NCI-H774 (cell line): ENCODE results near the gene CHID1.
A peak's percentile ranks its signal among the peaks of the same experiment; 100 is the strongest.

Experiments
- DNase-seq: peaks from one replicate; lab custom pipeline; 2025; lab: John Stamatoyannopoulos, UW

CHID1 gene

DNA sequence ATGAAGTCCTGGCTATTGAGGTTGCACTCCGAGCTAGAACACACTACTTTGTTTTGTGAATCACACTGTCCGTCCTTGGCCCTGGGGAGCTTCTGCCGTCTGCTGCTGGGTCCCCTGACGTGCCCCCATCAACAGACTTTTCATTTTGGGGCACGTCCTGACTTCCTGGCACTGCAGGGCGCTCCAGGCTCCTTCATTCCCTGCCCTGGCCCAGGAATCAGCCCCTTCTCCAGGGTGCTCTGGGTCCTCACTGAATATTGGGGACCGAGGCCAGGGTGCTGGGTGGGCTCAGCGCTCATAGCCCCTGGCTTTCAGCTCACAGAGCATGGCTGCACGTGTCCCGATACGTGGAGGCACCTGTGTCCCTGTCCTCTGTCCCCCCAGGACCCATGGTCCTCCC, 45.7 kb downstream of the CHID1 start:
- no peak for DNase-seq

DNA sequence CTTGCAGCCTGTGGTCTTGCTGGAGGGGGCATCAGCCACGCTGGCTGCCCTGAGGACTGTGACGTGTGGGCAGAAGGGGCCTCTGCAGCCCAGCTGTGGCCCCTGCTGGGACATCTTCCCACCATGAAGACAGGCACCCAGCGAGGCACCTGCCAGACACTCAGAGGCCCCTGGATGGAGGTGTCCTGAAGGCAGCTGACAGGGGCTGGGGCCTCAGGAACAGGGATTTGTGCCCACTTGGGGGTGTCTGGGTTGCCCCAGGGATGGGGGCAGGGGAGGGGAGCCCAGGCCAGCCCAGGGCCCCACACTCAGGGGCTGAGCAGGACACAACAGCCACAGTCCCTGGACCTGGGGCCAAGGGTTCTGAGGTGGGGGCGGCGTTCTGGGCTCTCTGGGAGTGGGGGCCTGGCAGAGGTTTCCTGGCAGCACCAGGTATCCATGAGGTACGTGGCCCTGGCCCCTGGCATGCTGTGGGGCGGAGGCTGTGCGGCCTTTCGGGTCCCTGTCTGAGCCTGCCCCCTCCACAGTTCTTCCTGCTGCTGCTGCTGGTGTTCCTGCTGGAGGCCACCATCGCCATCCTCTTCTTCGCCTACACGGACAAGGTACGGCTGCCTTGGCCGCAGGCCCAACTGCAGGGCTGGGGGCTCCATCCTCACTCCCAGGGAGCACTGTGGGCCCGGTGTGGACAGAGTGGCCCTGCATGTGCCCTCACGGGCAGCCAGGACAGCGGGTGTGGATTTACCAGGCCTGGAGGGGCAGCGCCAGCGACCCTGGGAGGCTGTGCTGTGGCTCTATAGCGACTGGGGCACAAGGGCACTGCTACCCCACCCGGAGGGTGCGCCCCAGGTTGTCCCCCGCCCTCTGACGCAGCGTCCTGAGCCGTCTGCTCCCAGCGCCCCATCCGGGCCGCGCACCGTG, 46.4 kb downstream of the CHID1 start:
- no peak for DNase-seq

DNA sequence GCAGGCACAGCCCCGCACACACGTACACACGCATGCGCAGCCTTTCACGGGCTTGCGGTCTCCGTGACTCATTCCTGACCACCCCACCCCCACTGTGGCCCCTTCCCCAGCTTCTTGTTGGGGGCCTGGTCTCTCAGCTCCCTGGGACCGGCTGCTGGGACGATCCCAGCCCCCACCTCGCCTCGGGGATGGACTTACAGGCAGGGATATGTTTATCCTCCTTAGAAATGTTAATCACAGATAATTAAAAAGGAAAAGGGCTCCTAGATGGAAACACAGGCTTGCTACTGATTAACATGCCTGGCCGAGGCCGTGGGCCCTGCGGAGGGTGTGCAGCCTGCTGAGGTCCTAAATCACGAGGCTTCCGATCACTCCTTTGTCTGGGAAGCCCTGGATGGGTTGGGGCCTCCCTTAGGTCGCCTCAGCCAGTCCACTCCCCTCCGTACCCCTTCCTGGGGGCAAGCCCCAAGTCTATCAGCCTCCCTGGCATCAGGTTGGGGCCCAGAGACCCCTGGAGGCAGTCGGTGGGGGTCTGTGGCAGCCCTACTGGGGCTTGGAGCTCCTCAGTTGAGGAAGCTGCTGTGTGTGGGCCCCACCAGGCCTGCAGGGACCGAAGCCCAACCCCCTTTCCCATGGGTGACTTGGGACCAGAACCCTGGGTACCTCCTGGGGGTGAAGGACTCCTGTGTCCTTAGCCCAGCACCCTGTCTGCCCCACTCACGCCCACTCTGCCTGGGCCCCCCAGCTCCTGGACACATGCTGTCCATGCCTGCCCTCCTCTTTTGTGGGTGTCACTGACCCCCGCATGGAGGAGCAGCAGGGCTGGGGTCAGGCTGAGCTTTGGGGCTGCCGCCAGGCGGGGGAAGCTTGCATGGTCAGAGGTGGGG, 47.3 kb downstream of the CHID1 start:
- DNase-seq: no peak

DNA sequence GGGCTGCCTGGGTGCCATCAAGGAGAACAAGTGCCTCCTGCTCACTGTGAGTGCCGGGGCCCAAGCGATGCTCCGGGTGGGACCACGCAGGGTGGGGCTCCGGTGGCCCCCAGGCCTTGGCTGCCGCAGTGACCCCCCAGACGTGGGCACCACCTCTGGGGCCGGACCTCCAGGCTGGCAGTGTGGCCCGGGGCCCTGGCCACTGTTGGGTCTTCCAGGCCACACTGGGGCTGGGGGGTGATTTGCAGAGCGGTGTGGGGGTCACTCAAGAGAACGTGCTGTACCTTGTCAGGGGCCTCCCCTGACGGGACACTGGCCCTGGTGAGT, 48.0 kb downstream of the CHID1 start:
- DNase-seq: no peak

DNA sequence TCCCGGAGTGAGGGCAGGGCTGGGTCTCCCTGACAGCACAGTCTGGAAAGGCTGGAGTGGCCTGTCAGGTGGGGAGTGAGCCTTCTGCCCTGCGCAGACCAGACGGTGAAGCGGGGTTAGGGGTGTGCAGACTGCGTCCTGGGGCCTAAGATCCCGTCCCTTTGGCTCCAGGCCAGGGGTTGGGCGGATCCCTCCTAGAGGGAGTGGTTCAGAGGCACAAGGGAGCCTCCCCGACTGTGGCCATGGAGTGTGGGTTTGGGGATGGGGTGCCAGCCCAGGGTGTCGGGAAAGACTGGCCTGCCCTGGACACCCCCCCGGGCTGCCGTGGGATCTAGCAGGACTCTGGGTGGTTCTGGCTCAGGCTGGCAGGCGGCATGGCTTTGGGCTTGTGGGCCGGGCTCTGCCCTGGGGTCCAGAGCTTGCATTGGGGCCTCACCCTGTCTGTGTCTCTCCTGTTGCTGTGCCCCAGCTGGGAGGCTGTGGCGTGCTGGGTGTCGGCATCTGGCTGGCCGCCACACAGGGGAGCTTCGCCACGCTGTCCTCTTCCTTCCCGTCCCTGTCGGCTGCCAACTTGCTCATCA, 48.4 kb downstream of the CHID1 start:
- DNase-seq: no peak

DNA sequence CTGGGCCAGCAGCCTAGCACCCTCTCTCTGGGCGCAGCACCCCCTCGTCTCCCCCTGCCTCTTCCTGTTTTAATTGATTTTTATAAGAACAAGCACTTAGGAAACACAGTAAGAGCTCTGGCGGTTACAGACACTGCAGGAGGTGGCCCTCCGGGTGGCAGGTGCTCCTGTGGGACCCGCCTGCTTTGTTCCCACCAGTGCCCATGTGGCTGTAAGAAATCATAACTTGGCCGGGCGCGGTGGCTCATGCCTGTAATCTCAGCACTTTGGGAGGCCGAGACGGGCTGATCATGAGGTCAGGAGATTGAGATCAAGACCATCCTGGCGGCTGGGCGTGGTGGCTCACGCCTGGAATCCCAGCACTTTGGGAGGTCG, 49.5 kb downstream of the CHID1 start:
- no peak for DNase-seq

DNA sequence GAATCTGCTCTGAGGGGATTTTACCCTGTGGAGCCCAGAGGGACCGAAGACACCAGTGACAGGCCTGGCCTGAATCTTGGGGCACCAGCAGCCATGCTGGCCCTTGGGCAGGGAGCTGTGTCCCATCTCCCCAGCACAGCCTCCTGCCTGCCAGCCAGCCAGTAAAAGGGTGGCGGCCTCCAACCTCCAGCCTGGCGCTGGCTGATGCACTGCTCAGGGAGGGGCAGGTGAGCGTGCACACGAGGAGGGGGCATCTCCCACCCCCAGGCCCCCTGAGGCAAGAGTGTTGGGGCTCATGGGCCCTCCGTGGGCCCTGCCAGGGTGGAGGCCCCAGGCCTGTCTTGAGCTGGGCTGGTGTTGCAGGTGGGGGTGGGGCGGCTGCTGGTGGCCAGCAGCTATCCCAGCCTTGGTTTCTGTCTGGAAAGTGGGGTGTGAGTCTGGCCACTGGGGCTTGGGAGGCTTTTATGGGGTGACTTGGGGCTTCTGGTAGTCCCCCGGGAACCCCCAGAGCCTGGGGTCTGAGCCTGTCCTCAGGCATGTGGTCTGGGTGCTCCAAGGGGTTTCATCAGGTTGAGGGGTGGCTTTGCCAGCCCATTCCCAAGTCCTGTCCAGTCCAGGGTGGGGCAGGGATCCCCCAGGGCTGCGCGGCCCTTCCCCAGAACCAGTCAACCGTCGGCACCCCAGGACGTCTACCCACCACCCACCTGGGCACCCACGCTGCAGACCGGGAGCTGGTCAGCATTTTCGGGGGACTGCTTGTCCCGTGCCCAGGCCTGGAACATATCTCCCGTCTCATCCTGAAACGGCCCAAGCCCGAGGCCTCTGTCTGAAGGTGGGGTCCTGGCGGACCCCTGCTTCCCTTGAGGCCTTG, 50.1 kb downstream of the CHID1 start:
- no peak for DNase-seq

DNA sequence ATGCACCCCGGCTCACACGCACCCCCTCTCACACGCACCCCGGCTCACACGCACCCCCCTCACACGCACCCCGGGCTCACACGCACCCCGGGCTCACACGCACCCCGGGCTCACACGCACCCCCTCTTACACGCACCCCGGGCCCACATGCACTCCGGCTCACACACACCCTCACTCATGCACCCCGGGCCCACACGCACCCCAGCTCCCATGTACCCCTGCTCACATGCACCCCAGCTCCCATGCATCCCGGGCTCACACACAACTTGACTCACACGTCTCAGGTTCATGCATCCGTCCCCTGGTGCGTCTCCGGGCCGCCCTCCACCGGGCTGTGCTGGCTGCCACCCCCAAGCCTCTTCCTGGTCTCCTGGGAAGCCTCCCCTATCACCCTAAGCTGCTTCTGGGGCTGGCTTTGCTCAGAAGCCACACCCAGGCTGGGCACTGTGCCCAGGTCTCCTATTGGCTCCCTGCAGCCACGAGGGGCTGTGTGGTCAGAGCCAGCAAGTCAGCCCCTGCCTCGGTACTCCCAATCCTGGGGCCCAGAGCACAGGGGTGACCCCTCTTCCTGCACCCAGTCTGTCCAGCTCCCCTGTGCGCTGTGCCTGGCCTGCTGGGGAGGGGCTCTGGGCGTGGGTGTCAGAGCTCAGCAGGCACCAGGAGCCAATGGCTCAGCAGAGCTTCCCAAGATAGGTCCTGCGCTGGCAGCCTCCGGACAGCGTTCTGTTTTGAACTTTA, 51.0 kb downstream of the CHID1 start:
- peak; percentile 69 for DNase-seq

DNA sequence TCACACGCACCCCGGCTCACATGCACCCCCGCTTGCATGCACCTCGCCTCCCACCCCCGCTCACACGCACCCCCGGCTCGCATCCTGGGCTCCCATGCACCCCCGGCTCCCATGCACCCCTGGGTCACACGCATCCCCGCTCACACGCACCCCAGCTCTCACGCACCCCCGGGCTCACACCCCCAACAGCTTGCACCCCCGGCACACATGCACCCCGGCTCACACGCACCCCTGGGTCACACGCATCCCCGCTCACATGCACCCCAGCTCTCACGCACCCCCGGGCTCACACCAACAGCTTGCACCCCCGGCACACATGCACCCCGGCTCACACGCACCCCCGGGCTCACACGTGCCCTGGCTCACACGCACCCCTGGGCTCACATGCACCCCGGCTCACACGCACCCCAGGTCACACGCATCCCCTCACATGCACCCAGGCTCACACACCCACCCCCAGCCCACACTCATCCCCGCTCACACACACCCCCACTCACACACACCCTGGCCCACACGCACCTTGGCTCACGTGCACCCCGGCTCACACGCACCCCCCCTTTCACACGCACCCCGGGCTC, 51.8 kb downstream of the CHID1 start:
- DNase-seq: no peak

DNA sequence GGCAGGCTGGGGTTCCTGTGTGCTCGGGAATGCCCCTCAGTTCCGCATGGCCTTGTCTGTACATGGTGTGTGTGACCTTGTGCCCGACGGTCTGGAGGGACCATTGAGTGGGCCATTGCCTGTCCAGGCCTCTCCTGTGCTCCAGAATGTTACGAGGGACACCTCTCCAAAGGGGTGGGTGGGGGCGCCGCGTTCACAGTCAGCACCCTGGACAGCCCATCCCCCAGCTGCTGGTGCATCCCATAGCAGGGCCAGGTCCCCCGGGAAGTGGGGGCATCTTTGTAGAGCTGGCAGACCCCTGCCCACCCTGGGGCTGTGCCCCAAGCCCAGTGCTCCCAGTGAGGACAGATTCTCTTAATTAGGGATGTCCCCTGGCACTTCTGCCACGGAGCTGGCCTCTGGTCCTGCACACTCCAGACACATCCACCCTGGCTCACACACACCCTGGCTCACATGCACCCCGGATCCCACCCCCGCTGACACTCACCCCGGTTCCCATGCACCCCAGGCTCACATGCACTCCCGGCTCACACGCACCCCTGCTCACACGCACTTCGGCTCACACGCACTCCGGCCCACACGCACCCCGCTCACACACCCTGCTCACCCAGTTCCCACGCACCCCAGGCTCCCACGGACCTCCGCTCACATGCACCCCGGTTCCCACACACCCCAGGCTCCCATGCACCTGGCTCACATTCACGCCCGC, 52.4 kb downstream of the CHID1 start:
- no peak for DNase-seq

DNA sequence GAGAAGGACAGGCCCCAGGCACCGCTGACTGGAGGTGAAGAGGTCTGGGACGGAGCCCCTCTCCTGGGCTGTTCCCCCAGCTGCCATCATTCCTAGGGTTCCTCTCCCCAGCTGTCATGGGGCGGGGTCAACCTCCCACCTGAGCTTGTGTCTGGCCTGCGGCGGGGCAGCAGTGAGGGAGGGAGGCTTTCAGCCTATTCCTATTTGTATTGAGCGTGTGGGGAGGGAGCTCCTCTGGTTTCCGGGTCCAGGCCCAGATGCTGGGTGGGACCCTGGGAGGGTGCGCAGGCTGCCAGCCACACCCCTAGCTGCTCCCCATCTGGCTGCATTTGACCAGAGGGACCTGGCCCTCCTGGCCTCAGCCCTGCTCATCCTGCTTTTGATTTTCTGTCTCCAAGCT, 54.2 kb downstream of the CHID1 start:
- no peak for DNase-seq

DNA sequence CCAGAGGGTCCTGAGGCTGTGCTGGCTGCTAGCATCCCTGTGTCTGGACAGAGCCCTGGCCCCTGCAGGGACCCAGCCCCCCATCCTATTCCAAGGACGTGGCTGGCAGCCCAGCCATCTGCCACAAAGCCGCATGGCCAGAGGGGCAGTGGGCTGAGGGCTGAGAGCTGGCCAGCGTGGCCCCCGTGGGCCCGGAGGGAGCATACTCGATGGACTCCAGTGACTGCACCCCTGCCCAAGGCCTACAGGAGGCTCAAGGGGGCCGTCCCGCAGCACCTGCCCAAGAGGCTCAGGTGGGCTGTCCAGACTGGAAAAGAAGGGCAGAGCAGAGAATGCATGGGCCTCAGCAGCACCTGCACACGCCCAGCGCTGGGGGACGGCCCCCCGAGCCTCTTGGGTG, 54.8 kb downstream of the CHID1 start:
- no peak for DNase-seq

DNA sequence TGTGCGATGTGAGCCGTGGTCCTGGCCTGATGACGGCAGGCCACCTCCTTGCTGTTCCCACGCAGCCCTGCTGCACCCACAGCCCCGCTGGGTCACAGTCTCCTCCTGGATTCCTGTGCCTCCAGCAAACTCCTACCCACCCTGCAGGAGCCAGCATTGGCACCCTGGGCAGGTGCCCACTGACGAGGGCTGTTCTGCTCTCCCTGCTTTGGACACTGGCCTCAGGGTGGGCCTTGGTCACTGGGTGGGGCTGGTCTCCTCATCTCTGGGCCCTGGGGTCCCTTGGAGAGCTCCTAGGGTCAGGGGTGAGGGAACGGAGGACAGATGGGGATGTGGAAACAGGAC, 55.3 kb downstream of the CHID1 start:
- no peak for DNase-seq

DNA sequence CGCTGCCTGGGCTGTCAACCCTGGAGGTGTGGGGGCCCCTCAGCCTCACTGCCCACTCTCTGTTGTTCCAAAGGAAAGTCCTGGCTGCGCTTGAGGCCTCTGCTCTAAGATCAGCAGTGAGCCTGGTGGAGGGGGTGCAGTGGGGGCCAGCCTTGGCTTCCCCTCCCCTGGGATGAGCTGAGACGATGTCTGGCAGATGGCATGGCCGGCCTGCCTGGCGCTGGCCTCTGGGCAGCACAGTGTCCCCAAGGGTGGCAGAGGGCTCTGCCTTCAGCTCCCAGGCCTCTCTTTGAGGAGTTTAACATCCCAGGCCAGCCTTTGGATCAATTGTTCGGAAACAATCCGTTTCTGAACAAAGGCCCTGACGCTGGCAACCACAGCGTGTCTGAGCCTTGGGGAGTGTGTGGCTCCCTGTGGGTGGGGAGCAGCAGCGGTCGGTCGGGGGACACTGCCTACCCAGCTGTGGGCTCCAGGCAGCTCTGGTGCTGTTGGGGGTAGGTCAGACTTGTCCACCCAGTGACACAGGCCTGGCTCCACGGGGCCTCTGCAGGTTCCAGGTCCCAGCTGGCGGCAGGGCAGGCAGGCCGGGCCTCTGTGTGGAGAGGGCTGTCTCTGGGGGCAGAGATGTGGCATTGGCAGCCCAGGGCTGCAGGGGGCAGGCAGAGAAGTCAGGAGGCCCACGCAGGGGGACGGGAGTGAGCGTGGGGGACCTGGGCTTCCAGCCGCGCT, 55.8 kb downstream of the CHID1 start:
- no peak for DNase-seq

DNA sequence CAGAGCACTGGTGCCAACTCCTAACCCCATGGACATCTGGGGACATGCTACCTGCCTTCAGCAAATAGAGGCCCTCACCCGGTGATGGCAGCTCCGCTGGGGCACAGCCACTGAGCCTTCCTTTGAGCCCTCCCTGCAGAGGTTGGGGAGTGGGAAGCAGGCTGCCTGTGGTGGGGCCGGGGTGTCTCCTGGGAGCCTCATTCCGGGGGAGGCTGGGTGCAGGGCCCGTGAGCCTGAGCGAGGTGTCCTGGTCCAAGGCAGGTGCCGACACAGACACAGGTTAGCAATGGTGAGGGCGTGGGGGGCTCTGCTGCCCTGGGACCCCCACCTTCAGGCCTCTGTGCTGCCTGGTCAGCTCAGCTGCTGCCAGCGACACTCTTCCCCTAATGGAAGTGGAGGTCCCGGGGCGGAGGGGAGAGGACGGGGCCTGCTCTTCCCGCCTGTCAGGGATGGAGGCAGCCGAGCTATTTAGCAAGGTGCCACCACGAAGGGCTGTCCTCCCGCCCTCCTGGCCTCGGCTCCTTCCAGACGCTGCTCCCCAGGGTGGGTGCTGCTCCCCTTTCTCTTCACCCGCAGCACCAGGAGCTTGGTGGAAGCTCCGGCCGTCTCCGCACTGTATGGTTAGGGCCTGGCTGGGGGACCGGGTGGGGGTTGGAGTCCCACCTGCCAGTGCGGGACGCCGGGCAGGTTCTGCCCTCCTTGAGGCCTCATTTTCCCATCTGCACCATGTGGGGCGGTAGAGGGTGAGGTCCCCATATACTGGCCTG, 56.7 kb downstream of the CHID1 start:
- DNase-seq: no peak

DNA sequence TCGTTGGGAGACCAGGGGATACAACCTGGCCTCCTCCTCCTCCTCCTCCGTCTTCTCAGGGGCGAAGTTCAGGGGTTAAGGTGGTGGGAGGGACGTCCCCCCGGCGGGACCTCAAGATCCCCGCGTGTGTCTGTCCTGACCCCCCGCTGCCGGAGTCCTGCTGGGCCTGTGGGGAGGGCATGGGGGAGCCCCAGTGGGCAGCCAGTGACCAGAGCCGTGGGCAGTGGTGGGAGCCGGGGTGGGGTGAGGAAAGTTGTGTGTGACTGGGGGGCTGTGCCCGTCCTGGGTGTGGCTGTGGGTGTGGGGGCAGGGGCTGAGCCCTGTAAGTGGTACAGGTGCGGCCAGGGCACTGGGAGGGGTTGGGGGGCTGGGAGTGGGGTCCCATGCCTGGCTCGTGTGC, 57.8 kb downstream of the CHID1 start:
- no peak for DNase-seq

DNA sequence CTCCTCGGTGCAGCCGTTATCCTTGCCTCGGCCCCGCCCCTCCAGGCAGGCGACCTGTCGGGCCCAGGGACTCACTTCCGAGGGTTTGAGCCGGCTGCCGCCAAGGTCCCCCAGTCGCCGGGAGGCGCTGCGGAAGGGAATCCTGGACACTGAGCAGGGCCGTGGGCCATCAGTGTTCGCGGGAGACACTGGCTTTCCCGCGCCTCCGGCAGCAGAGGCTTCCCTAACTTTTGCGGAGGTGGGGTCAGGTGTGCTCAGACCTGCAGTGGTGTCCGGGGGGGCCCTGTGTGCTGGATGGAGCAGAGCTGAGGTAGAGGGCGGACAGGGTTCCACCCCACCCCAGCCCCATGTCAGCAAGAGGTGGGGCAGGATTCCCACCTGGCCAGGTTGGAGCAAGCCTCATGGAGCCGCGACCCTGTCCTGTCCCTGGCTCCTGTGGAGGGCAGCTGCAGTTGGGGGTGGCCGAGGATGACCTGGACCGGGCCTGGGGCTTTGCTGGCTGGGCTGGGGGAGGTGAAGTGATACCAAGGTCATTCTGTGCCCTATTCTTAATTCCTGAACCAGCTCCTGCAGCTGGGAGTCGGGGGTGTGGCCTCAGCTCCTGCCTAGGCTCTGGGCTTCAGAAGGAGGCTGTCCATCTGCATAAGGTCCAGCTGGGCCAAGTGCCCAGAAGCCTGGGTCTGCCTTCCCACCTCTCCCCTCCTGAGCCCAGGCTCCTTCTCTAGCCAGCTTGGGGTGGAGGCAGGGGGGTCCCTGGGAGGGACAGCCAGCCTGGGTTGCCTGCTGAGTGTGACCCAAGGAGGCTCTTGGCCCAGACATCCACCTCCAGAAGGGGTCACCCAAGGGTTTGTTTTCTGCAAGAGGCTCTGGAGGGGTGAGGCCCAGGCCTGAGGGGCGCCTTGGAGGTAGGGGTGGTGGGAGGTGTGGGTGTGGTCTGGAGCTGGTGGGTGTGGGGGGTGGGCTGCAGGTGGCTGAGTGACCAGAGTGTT, 59.5 kb downstream of the CHID1 start:
- no peak for DNase-seq
